MG63 (cell line): ENCODE data around the gene MMP14. TPM values are rescaled to one million over a fixed set of nuclear protein-coding genes. Genes with fewer than 3 reads are reported as not detected.

ENCODE experiments used
- DNase-seq: peaks from one replicate; pipeline ENCODE4 v3.0.0-alpha.2; 2020
- H3K27me3 ChIP-seq: fragments of 250-450 bp; sonication (Bioruptor Pico); 2 replicates; pipeline ENCODE4 v1.5.1; 2020; ENCODE audit warnings: mild to moderate bottlenecking, moderate library complexity
- H3K36me3 ChIP-seq: fragments of 250-450 bp; sonication (Bioruptor Pico); 2 replicates; pipeline ENCODE4 v1.5.1; 2020; ENCODE audit warnings: mild to moderate bottlenecking, moderate library complexity
- H3K4me3 ChIP-seq: fragments of 250-450 bp; sonication (Bioruptor Pico); 2 replicates; pipeline ENCODE4 v1.5.1; 2020; ENCODE audit warnings: mild to moderate bottlenecking, moderate library complexity
- H3K9me3 ChIP-seq: fragments of 250-450 bp; sonication (Bioruptor Pico); 2 replicates; pipeline ENCODE4 v1.5.1; 2020; ENCODE audit warnings: mild to moderate bottlenecking, moderate library complexity
- total RNA-seq: library from RNA; depleted of rRNA; stranded (reverse); fragments of >200 nt; shearing (Covaris generic); gene quantifications from 2 replicates; pipeline ENCODE4 v1.2.3, GENCODE V29; 2014; ENCODE audit warnings: low replicate concordance

The MMP14 gene
- total RNA-seq, 1 experiment from 2014 or later, result 124 TPM

GRCh38 chr14:22866874-22867273 is 30.5 kb downstream of the MMP14 start:
- H3K4me3 ChIP-seq, result no peak overlapping the region
- no peaks in the 10 kb centered on the region for H3K36me3 ChIP-seq
- H3K27me3 ChIP-seq, result no peaks in the 10 kb centered on the region
- no peak for DNase-seq
- H3K9me3 ChIP-seq, result no peaks in the 10 kb centered on the region

- Histone ChIP-seq H3K9me3 (no peaks in the 10 kb centered on the region), H3K36me3 (peaks cover 16% of the 10 kb centered on the region), H3K27me3 (no peaks in the 10 kb centered on the region), H3K4me3 (peak overlapping the region; percentile 81)
- DNase-seq, result no peak
These were observed 34.4 kb downstream of the MMP14 start for GRCh38 chr14:22870811-22871223.

- Histone ChIP-seq H3K4me3 (peak within 1 kb of the TSS; percentile 81), H3K27me3 (no peaks in the 10 kb centered on the region), H3K9me3 (no peaks in the 10 kb centered on the region), H3K36me3 (peaks cover 16% of the 10 kb centered on the region)
- peak; percentile 90 for DNase-seq
These were observed 35.0 kb downstream of the MMP14 start, which contains the start of gene LRP10 for GRCh38 chr14:22871224-22872032. Gene LRP10, plus strand, starts transcription at chr14:22871740. Its CDS starts 564 bp downstream, at chr14:22872304.

- Histone ChIP-seq H3K9me3 (no peaks in the 10 kb centered on the region), H3K27me3 (no peaks in the 10 kb centered on the region), H3K4me3 (peak overlapping the region; percentile 81), H3K36me3 (peaks cover 16% of the 10 kb centered on the region)
- peak; percentile 68 for DNase-seq
These were observed 35.8 kb downstream of the MMP14 start for GRCh38 chr14:22872033-22872832.

GRCh38 chr14:22872833-22873520 is 36.6 kb downstream of the MMP14 start:
- no peak for DNase-seq
- Histone ChIP-seq H3K36me3 (peaks cover 16% of the 10 kb centered on the region), H3K4me3 (peak overlapping the region; percentile 81), H3K27me3 (no peaks in the 10 kb centered on the region), H3K9me3 (no peaks in the 10 kb centered on the region)

GRCh38 chr14:22875003-22875747 is 38.8 kb downstream of the MMP14 start:
- no peaks in the 10 kb centered on the region for H3K27me3 ChIP-seq
- H3K9me3 ChIP-seq, result no peaks in the 10 kb centered on the region
- H3K36me3 ChIP-seq, result peaks cover 16% of the 10 kb centered on the region
- no peak overlapping the region for H3K4me3 ChIP-seq
- no peak for DNase-seq

- Histone ChIP-seq H3K36me3 (peaks cover 16% of the 10 kb centered on the region), H3K4me3 (no peak overlapping the region), H3K27me3 (no peaks in the 10 kb centered on the region), H3K9me3 (no peaks in the 10 kb centered on the region)
- no peak for DNase-seq
These were observed 39.4 kb downstream of the MMP14 start for GRCh38 chr14:22875748-22876319.

- Histone ChIP-seq H3K4me3 (no peak overlapping the region), H3K27me3 (no peaks in the 10 kb centered on the region), H3K36me3 (peaks cover 16% of the 10 kb centered on the region), H3K9me3 (no peaks in the 10 kb centered on the region)
- DNase-seq, result no peak
These were observed 40.7 kb downstream of the MMP14 start for GRCh38 chr14:22877000-22877501.

GRCh38 chr14:22878271-22879246 is 42.2 kb downstream of the MMP14 start:
- Histone ChIP-seq H3K27me3 (no peaks in the 10 kb centered on the region), H3K9me3 (no peaks in the 10 kb centered on the region), H3K36me3 (peaks cover 16% of the 10 kb centered on the region), H3K4me3 (no peak overlapping the region)
- DNase-seq, result no peak

- DNase-seq, result no peak
These were observed 45.7 kb downstream of the MMP14 start for GRCh38 chr14:22882064-22882463.

GRCh38 chr14:22882529-22883172 is 46.3 kb downstream of the MMP14 start:
- no peak for DNase-seq
- Histone ChIP-seq H3K27me3 (no peaks in the 10 kb centered on the region), H3K36me3 (no peaks in the 10 kb centered on the region), H3K4me3 (no peak overlapping the region), H3K9me3 (no peaks in the 10 kb centered on the region)

More at GRCh38 chr14:22882064-22882463, 45.7 kb downstream of the MMP14 start:
- no peaks in the 10 kb centered on the region for H3K9me3 ChIP-seq
- H3K36me3 ChIP-seq, result no peaks in the 10 kb centered on the region
- no peaks in the 10 kb centered on the region for H3K27me3 ChIP-seq
- H3K4me3 ChIP-seq, result no peak overlapping the region

GRCh38 chr14:22883173-22883976 is 47.0 kb downstream of the MMP14 start, which contains the start of gene REM2:
Gene REM2, plus strand, starts transcription at chr14:22883222. Its CDS starts 66 bp downstream, at chr14:22883288.
- Histone ChIP-seq H3K9me3 (no peaks in the 10 kb centered on the region), H3K36me3 (no peaks in the 10 kb centered on the region), H3K4me3 (no peak within 1 kb of the TSS), H3K27me3 (no peaks in the 10 kb centered on the region)
- no peak for DNase-seq

GRCh38 chr14:22884076-22884737 is 47.8 kb downstream of the MMP14 start:
- no peak overlapping the region for H3K4me3 ChIP-seq
- no peaks in the 10 kb centered on the region for H3K27me3 ChIP-seq
- H3K9me3 ChIP-seq, result no peaks in the 10 kb centered on the region
- no peak for DNase-seq
- no peaks in the 10 kb centered on the region for H3K36me3 ChIP-seq
